C4-2B (cell line): ENCODE measurements around the gene EIF3CL.
"Not testable (repeated sequence)": the region's sequence is repeated elsewhere in the genome, so short reads cannot be mapped to it uniquely, and the experiment has no call there.

ENCODE experiments used
- CTCF ChIP-seq: fragments of 450-650 bp; conservative IDR thresholded peaks from 2 replicates; pipeline ENCODE4 v1.5.1; 2017; ENCODE audit warnings: mild to moderate bottlenecking
- ZFX ChIP-seq: fragments of 450-650 bp; IDR thresholded peaks from 2 replicates; pipeline ENCODE4 v1.6.1; 2017

DNA sequence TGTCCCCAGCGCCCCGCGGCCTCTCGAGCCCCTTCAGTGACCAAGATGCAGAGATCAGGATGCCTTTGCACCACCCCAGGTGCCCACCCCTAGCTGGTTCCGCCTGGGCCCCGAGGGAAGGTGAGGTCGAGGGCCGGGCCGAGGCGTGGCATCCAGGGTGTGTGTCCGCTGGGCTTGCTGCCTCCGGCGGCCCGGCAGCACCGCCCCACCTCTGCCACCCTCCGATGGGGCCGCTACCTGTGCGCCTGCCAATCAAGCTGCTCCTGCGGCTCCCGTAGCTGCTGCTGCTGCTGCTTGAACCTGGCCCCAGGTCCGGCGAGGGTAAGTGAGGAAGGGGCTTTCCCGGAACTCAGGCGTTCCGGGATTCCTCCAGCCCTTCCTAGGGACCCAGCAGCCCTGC, 29.4 kb downstream of the EIF3CL start:
- TF ChIP-seq CTCF, ZFX: not testable (repeated sequence)
